ENCODE data around the gene YWHAE. TPM values are rescaled to one million over a fixed set of nuclear protein-coding genes. Genes with fewer than 3 reads are reported as not detected.
A peak's percentile ranks its signal among the peaks of the same experiment; 100 is the strongest.

The YWHAE gene
- total and polyA plus RNA-seq, 9 of the 15 experiments (the other 6 are each of a cell fraction or from before 2014, with no cell fraction given), result 184 to 727 (median 448) TPM

- H3K9ac ChIP-seq (ENCODE audit: insufficient read depth in 1 of 2, low read depth in 2 of 2, low read length in 2 of 2), result no peak overlapping the region
- H3K4me1 ChIP-seq (replicated peaks in 1 of 2; ENCODE audit: control insufficient read depth in 2 of 2, insufficient read depth in 2 of 2, low read length in 2 of 2), result no peaks in the 10 kb centered on the region; a peak in 1 of 5 replicates
- intact Hi-C loops (cut with micrococcal nuclease), result loop anchor here (1.0 to 2.0 kb wide), 2 partner anchors 89 to 150 kb away; no protein-coding TSS in a partner anchor
- no peak overlapping the region for H3K4me3 ChIP-seq
- peaks cover 97% of the 10 kb centered on the region for H3K79me2 ChIP-seq (ENCODE audit: control insufficient read depth, insufficient read depth, low read length)
- peaks cover 55% of the 10 kb centered on the region; the same call in 2 of the 3 replicates for H3K36me3 ChIP-seq (ENCODE audit: control insufficient read depth, insufficient read depth, low read length)
- ATAC-seq (peak; percentile 87), FAIRE-seq (peak; percentile 83), DNase-seq (ENCODE audit: extremely low read depth in 1 of 4, low spot score in 3 of 4) (peak; percentile 40 to 71 (median 45))
- no peaks in the 10 kb centered on the region for H3K9me3 ChIP-seq (replicated peaks; ENCODE audit: control insufficient read depth, insufficient read depth, low read depth, low read length)
- no TSS peak for BruUV-seq (replicated peaks)
- ChIA-PET POLR2A (interaction anchor here (0.6 to 2.1 kb wide), 11 partner anchors 10 to 279 kb away, joined by 3 to 9 read pairs (median 4); partner anchors contain the start of genes CRK and INPP5K), CTCF (ENCODE audit: low intra/inter-chr PET ratio) (interaction anchor here (0.7 to 2.0 kb wide), 6 partner anchors 90 to 168 kb away, joined by 3 to 12 read pairs (median 4); no protein-coding TSS in a partner anchor)
- no peak overlapping the region for H3K4me2 ChIP-seq (ENCODE audit: insufficient read depth, low read length)
- peaks cover 39% of the 10 kb centered on the region for H4K20me1 ChIP-seq (replicated peaks; ENCODE audit: control insufficient read depth, insufficient read depth, low read length)
- H3K27ac ChIP-seq (ENCODE audit: extremely low read depth, low read depth, low read length), result no peak overlapping the region
- no peak overlapping the region for H2AFZ ChIP-seq (ENCODE audit: low read depth, low read length)
- H3K27me3 ChIP-seq (ENCODE audit: control insufficient read depth in 2 of 2, insufficient read depth in 2 of 2, low read length in 2 of 2), result no peaks in the 10 kb centered on the region
- WGBS (ENCODE audit: insufficient coverage, low coverage, missing lambda C conversion rate), result 17% methylated on average over 11 of the region's 11 CpGs
- in situ Hi-C loops (cut with MboI), result no loop called here
- H3K9me1 ChIP-seq (ENCODE audit: control insufficient read depth, insufficient read depth, low read length), result no peaks in the 10 kb centered on the region
- TF ChIP-seq, protein P1, sequence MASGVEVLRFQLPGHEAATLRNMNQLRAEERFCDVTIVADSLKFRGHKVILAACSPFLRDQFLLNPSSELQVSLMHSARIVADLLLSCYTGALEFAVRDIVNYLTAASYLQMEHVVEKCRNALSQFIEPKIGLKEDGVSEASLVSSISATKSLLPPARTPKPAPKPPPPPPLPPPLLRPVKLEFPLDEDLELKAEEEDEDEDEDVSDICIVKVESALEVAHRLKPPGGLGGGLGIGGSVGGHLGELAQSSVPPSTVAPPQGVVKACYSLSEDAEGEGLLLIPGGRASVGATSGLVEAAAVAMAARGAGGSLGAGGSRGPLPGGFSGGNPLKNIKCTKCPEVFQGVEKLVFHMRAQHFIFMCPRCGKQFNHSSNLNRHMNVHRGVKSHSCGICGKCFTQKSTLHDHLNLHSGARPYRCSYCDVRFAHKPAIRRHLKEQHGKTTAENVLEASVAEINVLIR (CRISPR knock-in tag; IDR thresholded peaks at IDR 0.05), result no peak
- TF ChIP-seq ZNF512 (tag; IDR thresholded peaks at IDR 0.05) (no peak), ZKSCAN1 (IDR thresholded peaks at IDR 0.05; ENCODE audit: low read depth, low read length) (no peak), MCM2 (IDR thresholded peaks at IDR 0.05; ENCODE audit: low read depth) (no peak), RERE (CRISPR knock-in tag; IDR thresholded peaks at IDR 0.05; ENCODE audit: borderline replicate concordance) (no peak), ZBTB9 (CRISPR knock-in tag; IDR thresholded peaks at IDR 0.05) (no peak), CHD4 (IDR thresholded peaks at IDR 0.05; ENCODE audit: insufficient read depth, insufficient replicate concordance, low read depth, low read length, poor library complexity, severe bottlenecking) (no peak), PHB (CRISPR knock-in tag; IDR thresholded peaks at IDR 0.05) (no peak), CBX1 (IDR thresholded peaks at IDR 0.05; ENCODE audit: low read depth) (no peak), RUNX1 (IDR thresholded peaks at IDR 0.05; ENCODE audit: low read depth) (no peak)
- TF ChIP-seq, protein P2, sequence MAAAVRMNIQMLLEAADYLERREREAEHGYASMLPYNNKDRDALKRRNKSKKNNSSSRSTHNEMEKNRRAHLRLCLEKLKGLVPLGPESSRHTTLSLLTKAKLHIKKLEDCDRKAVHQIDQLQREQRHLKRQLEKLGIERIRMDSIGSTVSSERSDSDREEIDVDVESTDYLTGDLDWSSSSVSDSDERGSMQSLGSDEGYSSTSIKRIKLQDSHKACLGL (CRISPR knock-in tag; IDR thresholded peaks at IDR 0.05; ENCODE audit: borderline replicate concordance, poor library complexity, severe bottlenecking), result no peak
Observed at GRCh38 chr17:1365445-1366039, 34.5 kb downstream of the YWHAE start.

All from K562 (cell line).